KMS-11 (cell line): Measurements from ENCODE around the gene CABCOCO1.

ENCODE experiments used
- H2AFZ ChIP-seq: fragments of 200-600 bp; sonication (generic); 2 replicates; pipeline ENCODE4 v1.6.1; 2016; ENCODE audit warnings: antibody characterized with exemption, mixed run types, low read depth
- H3K27ac ChIP-seq: fragments of 200-600 bp; sonication (generic); 2 replicates; pipeline ENCODE4 v1.6.1; 2016; ENCODE audit warnings: mild to moderate bottlenecking, mixed run types
- H3K27me3 ChIP-seq: fragments of 200-600 bp; sonication (generic); 2 replicates; pipeline ENCODE4 v1.6.1; 2017; ENCODE audit warnings: mild to moderate bottlenecking, low read depth, mixed run types, moderate library complexity; ENCODE audit not compliant: insufficient read depth
- H3K36me3 ChIP-seq: fragments of 200-600 bp; sonication (generic); 2 replicates; pipeline ENCODE4 v1.6.1; 2017; ENCODE audit warnings: mild to moderate bottlenecking, mixed run types; ENCODE audit not compliant: insufficient read depth
- H3K4me1 ChIP-seq: fragments of 200-600 bp; sonication (generic); 2 replicates; pipeline ENCODE4 v1.6.1; 2016; ENCODE audit warnings: mild to moderate bottlenecking, low read depth, mixed run types; ENCODE audit not compliant: poor library complexity, severe bottlenecking
- H3K4me2 ChIP-seq: fragments of 200-600 bp; sonication (generic); 2 replicates; pipeline ENCODE4 v1.7.0; 2016; ENCODE audit warnings: mild to moderate bottlenecking, mixed run types
- H3K4me3 ChIP-seq: fragments of 200-600 bp; sonication (generic); IDR thresholded peaks from 2 replicates; pipeline ENCODE4 v1.6.1; 2017; ENCODE audit warnings: low read depth, low read length, mixed read lengths; ENCODE audit not compliant: insufficient read depth
- H3K79me2 ChIP-seq: fragments of 200-600 bp; sonication (generic); 2 replicates; pipeline ENCODE4 v1.6.1; 2016; ENCODE audit warnings: low read depth, mixed run types; ENCODE audit not compliant: insufficient read depth
- H3K9ac ChIP-seq: fragments of 200-600 bp; sonication (generic); 2 replicates; pipeline ENCODE4 v1.6.1; 2016; ENCODE audit warnings: mild to moderate bottlenecking, mixed run types
- H4K20me1 ChIP-seq: fragments of 200-600 bp; sonication (generic); 2 replicates; pipeline ENCODE4 v1.6.1; 2016; ENCODE audit warnings: mild to moderate bottlenecking, mixed run types; ENCODE audit not compliant: insufficient read depth
- TF ChIP-seq, protein P1 (sequence below): fragments of 200-600 bp; sonication (generic); conservative IDR thresholded peaks from 2 replicates; pipeline ENCODE4 v1.6.1; 2017; ENCODE audit warnings: low read depth, mild to moderate bottlenecking, antibody characterized with exemption, low read length, moderate library complexity, mixed read lengths

The CABCOCO1 gene

DNA sequence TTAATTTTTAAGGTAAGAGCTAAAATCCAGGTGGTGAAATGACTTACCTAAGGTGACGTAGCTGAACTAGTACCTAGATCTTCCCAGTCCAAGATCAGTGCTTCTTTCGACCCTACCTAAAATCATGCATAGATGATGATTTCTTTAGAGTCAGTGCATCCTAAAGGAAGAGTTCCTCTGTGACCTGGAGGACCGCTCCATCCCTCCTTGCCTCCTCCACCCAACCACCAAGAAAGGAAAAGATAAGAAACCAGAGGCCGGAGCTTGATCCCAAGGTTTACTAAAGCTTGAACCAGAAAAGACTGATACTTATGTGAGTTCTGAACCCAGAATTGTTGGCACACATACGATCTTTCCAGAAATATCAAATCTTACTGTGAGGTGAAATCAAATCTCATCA is 101.8 kb downstream of the CABCOCO1 start:
- Histone ChIP-seq H3K36me3 (no peaks in the 10 kb centered on the region), H3K79me2 (no peaks in the 10 kb centered on the region), H3K27me3 (no peaks in the 10 kb centered on the region), H3K4me1 (no peaks in the 10 kb centered on the region), H2AFZ (no peak overlapping the region), H3K27ac (no peak overlapping the region), H3K4me2 (no peak overlapping the region), H3K9ac (no peak overlapping the region), H4K20me1 (no peaks in the 10 kb centered on the region), H3K4me3 (no peak overlapping the region)
- TF ChIP-seq, protein P1, sequence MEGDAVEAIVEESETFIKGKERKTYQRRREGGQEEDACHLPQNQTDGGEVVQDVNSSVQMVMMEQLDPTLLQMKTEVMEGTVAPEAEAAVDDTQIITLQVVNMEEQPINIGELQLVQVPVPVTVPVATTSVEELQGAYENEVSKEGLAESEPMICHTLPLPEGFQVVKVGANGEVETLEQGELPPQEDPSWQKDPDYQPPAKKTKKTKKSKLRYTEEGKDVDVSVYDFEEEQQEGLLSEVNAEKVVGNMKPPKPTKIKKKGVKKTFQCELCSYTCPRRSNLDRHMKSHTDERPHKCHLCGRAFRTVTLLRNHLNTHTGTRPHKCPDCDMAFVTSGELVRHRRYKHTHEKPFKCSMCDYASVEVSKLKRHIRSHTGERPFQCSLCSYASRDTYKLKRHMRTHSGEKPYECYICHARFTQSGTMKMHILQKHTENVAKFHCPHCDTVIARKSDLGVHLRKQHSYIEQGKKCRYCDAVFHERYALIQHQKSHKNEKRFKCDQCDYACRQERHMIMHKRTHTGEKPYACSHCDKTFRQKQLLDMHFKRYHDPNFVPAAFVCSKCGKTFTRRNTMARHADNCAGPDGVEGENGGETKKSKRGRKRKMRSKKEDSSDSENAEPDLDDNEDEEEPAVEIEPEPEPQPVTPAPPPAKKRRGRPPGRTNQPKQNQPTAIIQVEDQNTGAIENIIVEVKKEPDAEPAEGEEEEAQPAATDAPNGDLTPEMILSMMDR: no peak

DNA sequence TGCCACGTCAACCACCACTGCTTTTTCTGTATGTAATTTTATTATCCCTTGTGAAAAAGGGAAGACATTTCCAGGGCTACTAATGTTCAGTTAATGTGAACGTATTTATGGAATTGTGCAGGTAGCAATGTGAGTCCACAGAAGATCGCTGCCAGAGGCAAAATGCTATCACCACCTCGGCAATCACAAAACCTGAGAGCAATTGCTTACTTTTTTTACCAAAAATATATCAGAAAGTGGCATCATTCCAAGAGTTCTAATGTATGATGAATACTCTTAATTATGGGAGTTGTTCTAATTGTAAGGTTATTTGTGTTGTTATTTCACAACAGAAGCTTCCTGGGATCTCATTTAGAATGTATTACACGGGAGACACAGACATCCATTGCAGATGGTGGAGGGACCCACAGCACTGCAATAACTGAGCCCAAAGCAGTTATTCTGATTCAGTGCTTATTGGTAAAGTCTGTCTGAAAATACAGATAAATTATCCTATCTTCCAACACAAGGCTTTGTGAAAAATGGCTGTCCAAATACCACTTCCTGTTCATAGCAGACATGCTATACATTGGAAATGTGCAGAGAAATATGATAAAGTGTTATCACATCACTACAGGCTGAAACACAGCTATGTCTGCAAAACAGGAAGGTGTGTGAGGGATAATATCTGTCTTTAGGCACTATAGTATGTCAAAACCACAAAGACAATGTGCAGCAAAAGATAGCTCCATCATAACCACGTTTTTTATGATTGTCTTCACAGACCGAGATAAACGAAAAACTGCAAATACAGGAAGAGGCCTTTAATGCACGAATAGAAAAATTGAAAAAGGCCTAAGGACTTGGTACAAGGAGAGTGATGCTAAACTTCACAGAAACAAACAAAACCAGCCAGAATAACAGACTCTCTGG is 102.7 kb downstream of the CABCOCO1 start:
- no peak overlapping the region for H3K27ac ChIP-seq
- TF ChIP-seq, protein P1: no peak
- H3K4me3 ChIP-seq: no peak overlapping the region
- H3K36me3 ChIP-seq: no peaks in the 10 kb centered on the region
- H3K9ac ChIP-seq: no peak overlapping the region
- H2AFZ ChIP-seq: no peak overlapping the region
- H4K20me1 ChIP-seq: no peaks in the 10 kb centered on the region
- H3K4me1 ChIP-seq: no peaks in the 10 kb centered on the region
- H3K27me3 ChIP-seq: no peaks in the 10 kb centered on the region
- H3K79me2 ChIP-seq: no peaks in the 10 kb centered on the region
- no peak overlapping the region for H3K4me2 ChIP-seq

- H3K4me2 ChIP-seq: no peak overlapping the region
- TF ChIP-seq, protein P1: no peak
- no peaks in the 10 kb centered on the region for H3K36me3 ChIP-seq
- H3K4me3 ChIP-seq: no peak overlapping the region
- no peaks in the 10 kb centered on the region for H3K4me1 ChIP-seq
- no peak overlapping the region for H3K27ac ChIP-seq
- H3K27me3 ChIP-seq: no peaks in the 10 kb centered on the region
- no peak overlapping the region for H2AFZ ChIP-seq
- no peak overlapping the region for H3K9ac ChIP-seq
- no peaks in the 10 kb centered on the region for H3K79me2 ChIP-seq
- no peaks in the 10 kb centered on the region for H4K20me1 ChIP-seq
Observed at GRCh38 chr10:61766927-61767326, 104.2 kb downstream of the CABCOCO1 start.

GRCh38 chr10:61774031-61774430 is 111.3 kb downstream of the CABCOCO1 start:
- TF ChIP-seq, protein P1: no peak
- no peaks in the 10 kb centered on the region for H3K36me3 ChIP-seq
- H3K4me3 ChIP-seq: no peak overlapping the region
- H4K20me1 ChIP-seq: no peaks in the 10 kb centered on the region
- no peak overlapping the region for H3K9ac ChIP-seq
- no peaks in the 10 kb centered on the region for H3K79me2 ChIP-seq
- no peaks in the 10 kb centered on the region for H3K4me1 ChIP-seq
- no peak overlapping the region for H3K27ac ChIP-seq
- no peak overlapping the region for H3K4me2 ChIP-seq
- H3K27me3 ChIP-seq: no peaks in the 10 kb centered on the region
- no peak overlapping the region for H2AFZ ChIP-seq
